GM23338 (cell line): ENCODE results near the gene ACOT11. TPM values are rescaled to one million over a fixed set of nuclear protein-coding genes. Genes with fewer than 3 reads are reported as not detected.

Source experiments
- ATAC-seq: fragments of 200-7000 bp; cut with Tn5 transposase; 3 replicates; pipeline ENCODE4 v1.9.1; 2020
- DNase-seq: peaks from one replicate; pipeline ENCODE4 v3.0.0-alpha.2; 2015; ENCODE audit warnings: low spot score
- H2AFZ ChIP-seq: fragments of 200-600 bp; sonication (generic); 2 replicates; pipeline ENCODE4 v1.8.0; 2016; ENCODE audit warnings: antibody characterized with exemption, mild to moderate bottlenecking, moderate library complexity
- H3F3A ChIP-seq: fragments of 200-600 bp; sonication (generic); replicated peaks from 2 replicates; pipeline ENCODE4 v1.8.0; 2017; ENCODE audit warnings: antibody characterized with exemption, mixed run types, low read depth
- H3K27ac ChIP-seq: fragments of 200-600 bp; sonication (generic); 2 replicates; pipeline ENCODE4 v1.6.1; 2016; ENCODE audit warnings: low read depth
- H3K27me3 ChIP-seq: fragments of 200-600 bp; sonication (generic); 2 replicates; pipeline ENCODE4 v1.8.0; 2016; ENCODE audit warnings: mild to moderate bottlenecking, mixed run types, moderate library complexity; ENCODE audit not compliant: insufficient read depth
- H3K36me3 ChIP-seq: fragments of 200-600 bp; sonication (generic); 2 replicates; pipeline ENCODE4 v1.8.0; 2016; ENCODE audit warnings: mild to moderate bottlenecking; ENCODE audit not compliant: insufficient read depth
- H3K4me1 ChIP-seq: fragments of 200-600 bp; sonication (generic); 2 replicates; pipeline ENCODE4 v1.8.0; 2016; ENCODE audit warnings: mild to moderate bottlenecking, moderate library complexity; ENCODE audit not compliant: insufficient read depth
- H3K4me2 ChIP-seq: fragments of 200-600 bp; sonication (generic); 2 replicates; pipeline ENCODE4 v1.7.1; 2017; ENCODE audit warnings: mixed run types
- H3K4me3 ChIP-seq: fragments of 200-600 bp; sonication (generic); 2 replicates; pipeline ENCODE4 v1.6.1; 2016; ENCODE audit warnings: mixed run types
- H3K79me2 ChIP-seq: fragments of 200-600 bp; sonication (generic); replicated peaks from 2 replicates; pipeline ENCODE4 v1.8.0; 2017; ENCODE audit warnings: mild to moderate bottlenecking; ENCODE audit not compliant: insufficient read depth
- H3K9me2 ChIP-seq: fragments of 200-600 bp; sonication (generic); 2 replicates; pipeline ENCODE4 v1.8.0; 2017; ENCODE audit not compliant: insufficient read depth
- H4K20me1 ChIP-seq: fragments of 200-600 bp; sonication (generic); replicated peaks from 2 replicates; pipeline ENCODE4 v1.8.0; 2017; ENCODE audit warnings: mild to moderate bottlenecking; ENCODE audit not compliant: insufficient read depth
- H3K27ac Mint-ChIP-seq: 2 replicates; pipeline ENCODE4 v1.8.0; 2020; ENCODE audit warnings: inconsistent platforms, mild to moderate bottlenecking, moderate library complexity, mixed read lengths
- H3K27me3 Mint-ChIP-seq: 3 replicates; pipeline ENCODE4 v1.8.0; 2022; ENCODE audit warnings: low read depth, mild to moderate bottlenecking, moderate library complexity, mixed read lengths, inconsistent platforms; ENCODE audit not compliant: insufficient read depth, poor library complexity
- H3K36me3 Mint-ChIP-seq: 3 replicates; pipeline ENCODE4 v1.8.0; 2021; ENCODE audit warnings: low read depth, mild to moderate bottlenecking, inconsistent platforms, moderate library complexity, mixed read lengths
- H3K4me1 Mint-ChIP-seq: 3 replicates; pipeline ENCODE4 v1.8.0; 2020; ENCODE audit warnings: mild to moderate bottlenecking, inconsistent platforms, mixed read lengths
- H3K4me3 Mint-ChIP-seq: 3 replicates; pipeline ENCODE4 v1.8.0; 2021; ENCODE audit warnings: moderate library complexity, mild to moderate bottlenecking, inconsistent platforms, mixed read lengths
- H3K9me3 Mint-ChIP-seq: 3 replicates; pipeline ENCODE4 v1.8.0; 2020; ENCODE audit warnings: moderate library complexity, mild to moderate bottlenecking, inconsistent platforms, mixed read lengths
- CREB1 ChIP-seq: fragments of 250-450 bp; sonication (Bioruptor Pico); IDR thresholded peaks from 2 replicates; pipeline ENCODE4 v1.5.0; 2020; ENCODE audit warnings: low read depth, mild to moderate bottlenecking, moderate library complexity
- CTCF ChIP-seq, 2 experiments: fragments of 200-600 bp in 1 of 2; sonication (generic) in 1 of 2; conservative IDR thresholded peaks; 2 replicates each; pipeline versions ENCODE4 v1.5.1 to v1.6.1; 2016 to 2017; ENCODE audit warnings: antibody characterized with exemption in 2 of 2, low read depth in 2 of 2, mild to moderate bottlenecking in 2 of 2, moderate library complexity in 1 of 2
- ETS1 ChIP-seq: IDR thresholded peaks from 2 replicates; pipeline ENCODE4 v1.6.1; 2016; ENCODE audit warnings: antibody characterized with exemption
- EZH2 ChIP-seq: fragments of 200-600 bp; sonication (generic); IDR thresholded peaks from one replicate; pipeline ENCODE4 v1.8.0; 2017; ENCODE audit warnings: antibody characterized with exemption, mild to moderate bottlenecking, low read depth; ENCODE audit not compliant: unreplicated experiment
- EZH2phosphoT487 ChIP-seq: fragments of 200-600 bp; sonication (generic); IDR thresholded peaks from one replicate; pipeline ENCODE4 v1.8.1; 2018; ENCODE audit warnings: antibody characterized with exemption; ENCODE audit not compliant: unreplicated experiment
- JUNB ChIP-seq: IDR thresholded peaks from one replicate; pipeline ENCODE4 v1.6.1; 2016; ENCODE audit warnings: antibody characterized with exemption; ENCODE audit not compliant: unreplicated experiment
- NANOG ChIP-seq: IDR thresholded peaks from 2 replicates; pipeline ENCODE4 v1.6.1; 2016; ENCODE audit warnings: antibody characterized with exemption, borderline replicate concordance
- POLR2AphosphoS5 ChIP-seq: IDR thresholded peaks from 2 replicates; pipeline ENCODE4 v1.6.1; 2016; ENCODE audit warnings: antibody characterized with exemption, low read depth
- REST ChIP-seq: IDR thresholded peaks from one replicate; pipeline ENCODE4 v1.6.1; 2018; ENCODE audit warnings: antibody characterized with exemption; ENCODE audit not compliant: unreplicated experiment
- STAT1 ChIP-seq: IDR thresholded peaks from one replicate; pipeline ENCODE4 v1.6.1; 2016; ENCODE audit warnings: antibody characterized with exemption; ENCODE audit not compliant: unreplicated experiment
- ZNF114 ChIP-seq: fragments of 250-450 bp; sonication (Bioruptor Pico); IDR thresholded peaks from 2 replicates; pipeline ENCODE4 v1.5.0; 2020; ENCODE audit warnings: mild to moderate bottlenecking, moderate library complexity
- ZNF331 ChIP-seq: fragments of 250-450 bp; sonication (Bioruptor Pico); IDR thresholded peaks from 2 replicates; pipeline ENCODE4 v1.5.0; 2020; ENCODE audit warnings: low read depth, mild to moderate bottlenecking, moderate library complexity
- ZNF462 ChIP-seq: fragments of 250-450 bp; sonication (Bioruptor Pico); IDR thresholded peaks from 2 replicates; pipeline ENCODE4 v1.5.0; 2020; ENCODE audit warnings: mild to moderate bottlenecking, moderate library complexity
- polyA plus RNA-seq: library from polyadenylated mRNA; unstranded; fragments of >200 nt; fragmentation: Nextera tagmentation; extraction: Ambion mirVana; gene quantifications from 2 replicates; pipeline ENCODE4 v1.2.1, GENCODE V29; 2016
- total RNA-seq: library from RNA; depleted of rRNA; stranded (reverse); fragments of >200 nt; shearing (Covaris generic); gene quantifications from 2 replicates; pipeline ENCODE4 v1.2.3, GENCODE V29; 2014

Gene ACOT11
- total and polyA plus RNA-seq, 2 experiments from 2014 or later, result 1.6 to 2.7 TPM

GRCh38 chr1:54585181-54586066 is 37.4 kb downstream of the ACOT11 start:
- no peak overlapping the region for H3K27ac ChIP-seq
- no peaks in the 10 kb centered on the region for H3K27me3 ChIP-seq
- H3K9me3 Mint-ChIP-seq, result no peaks in the 10 kb centered on the region
- no peaks in the 10 kb centered on the region for H3K9me2 ChIP-seq
- H3K27ac Mint-ChIP-seq, result peak overlapping the region; percentile 41; the same call in 1 of the 2 replicates
- peaks cover 17% of the 10 kb centered on the region for H3K27me3 Mint-ChIP-seq
- peaks cover 40% of the 10 kb centered on the region for H3K4me1 Mint-ChIP-seq
- peaks cover 7% of the 10 kb centered on the region; the same call in 1 of the 2 replicates for H3K4me1 ChIP-seq
- no peaks in the 10 kb centered on the region for H3K36me3 ChIP-seq
- no peak overlapping the region for H3K4me3 Mint-ChIP-seq
- no peak for TF ChIP-seq JUNB
- TF ChIP-seq STAT1, result no peak
- no peak for TF ChIP-seq NANOG
- no peak for TF ChIP-seq CREB1 (CRISPR knock-in tag)
- no peak for TF ChIP-seq EZH2
- no peak for TF ChIP-seq ETS1
- no peak for TF ChIP-seq ZNF462 (CRISPR knock-in tag)
- no peak for TF ChIP-seq ZNF114
- TF ChIP-seq CTCF (conservative IDR thresholded peaks at IDR 0.05; ENCODE audit: low read depth in 2 of 2), result no peak
- TF ChIP-seq REST, result no peak
- TF ChIP-seq EZH2phosphoT487, result no peak
- TF ChIP-seq POLR2AphosphoS5, result no peak
- no peak for TF ChIP-seq ZNF331 (CRISPR knock-in tag)
- no peaks in the 10 kb centered on the region for H3F3A ChIP-seq
- DNase-seq (no peak), ATAC-seq (no peak)
- no peak overlapping the region for H3K4me3 ChIP-seq
- H3K79me2 ChIP-seq, result no peaks in the 10 kb centered on the region
- no peak overlapping the region for H3K4me2 ChIP-seq
- H4K20me1 ChIP-seq, result no peaks in the 10 kb centered on the region
- H3K36me3 Mint-ChIP-seq, result no peaks in the 10 kb centered on the region; the same call in 2 of the 3 replicates
- no peak overlapping the region for H2AFZ ChIP-seq
